Nephron (organoid): Measurements from ENCODE around the gene ZSCAN9.
A peak's percentile ranks its signal among the peaks of the same experiment; 100 is the strongest.

ENCODE experiments used
- H3K27ac Mint-ChIP-seq, 3 experiments: 2 replicates each; pipeline ENCODE4 v1.8.0; 2020; ENCODE audit warnings: mixed read lengths in 3 of 3, mild to moderate bottlenecking in 2 of 3, moderate library complexity in 1 of 3
- H3K27me3 Mint-ChIP-seq: 2 replicates; pipeline ENCODE4 v1.8.0; 2021; ENCODE audit warnings: low read depth, mild to moderate bottlenecking, moderate library complexity, mixed read lengths
- H3K36me3 Mint-ChIP-seq: 2 replicates; pipeline ENCODE4 v1.8.0; 2020; ENCODE audit warnings: low read depth, mixed read lengths
- H3K4me1 Mint-ChIP-seq: 2 replicates; pipeline ENCODE4 v1.8.0; 2020; ENCODE audit warnings: mixed read lengths
- H3K4me3 Mint-ChIP-seq, 3 experiments: 2 replicates each; pipeline ENCODE4 v1.8.0; 2020; ENCODE audit warnings: mild to moderate bottlenecking in 3 of 3, mixed read lengths in 3 of 3, moderate library complexity in 2 of 3
- H3K9me3 Mint-ChIP-seq: 2 replicates; pipeline ENCODE4 v1.8.0; 2020; ENCODE audit warnings: mixed read lengths
- CTCF ChIP-seq, 3 experiments: fragments of 200-600 bp; sonication (generic); IDR thresholded peaks; one replicate each; pipeline ENCODE4 v1.5.0; 2021; ENCODE audit warnings: antibody characterized with exemption in 3 of 3; ENCODE audit not compliant: unreplicated experiment in 3 of 3

Gene ZSCAN9

DNA sequence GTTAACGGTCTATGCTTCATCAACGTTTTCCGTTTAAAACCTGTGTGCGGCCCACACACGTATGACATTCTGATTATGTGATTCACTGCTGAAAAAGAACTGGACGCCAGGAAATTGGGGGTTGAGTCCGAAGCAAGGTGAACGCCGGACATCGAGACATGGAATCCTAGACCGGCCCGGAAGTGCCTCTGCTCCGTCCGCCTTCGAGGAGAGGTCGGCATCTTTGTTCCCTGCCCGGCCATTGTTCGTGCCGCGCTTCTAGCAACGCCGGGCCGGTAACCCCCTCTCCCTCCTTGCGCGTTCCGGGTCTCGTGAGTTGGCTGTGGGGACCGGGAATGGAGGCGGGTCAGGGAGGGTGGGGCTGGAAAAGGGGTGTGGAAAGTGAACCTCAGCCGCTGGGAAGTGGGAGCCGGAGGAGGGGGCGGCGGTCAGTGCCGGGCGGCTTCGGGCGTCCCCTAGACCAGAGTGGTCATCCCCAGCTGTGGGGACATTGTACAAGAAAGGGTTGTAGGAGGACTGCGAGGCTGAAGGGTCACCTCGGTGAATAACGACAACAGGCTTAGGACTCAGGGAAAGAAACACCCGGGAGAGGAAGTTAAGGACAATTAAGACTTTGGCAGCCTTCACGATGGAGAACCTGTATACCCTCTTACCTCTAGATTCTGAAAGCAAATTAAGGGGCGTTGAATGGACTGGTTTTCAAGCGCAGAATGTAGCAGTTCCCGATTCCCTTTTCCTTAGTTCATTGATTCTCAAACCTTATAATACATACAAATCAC is at the start of gene ZSCAN9:
Gene ZSCAN9, plus strand, starts transcription at position 220 of the 779 bp plus-strand sequence. CDS start 1,810 bp downstream, outside the sequence.
- Mint-ChIP-seq H3K36me3 (peaks cover 32% of the 10 kb centered on the region), H3K4me1 (peaks cover 14% of the 10 kb centered on the region)

DNA sequence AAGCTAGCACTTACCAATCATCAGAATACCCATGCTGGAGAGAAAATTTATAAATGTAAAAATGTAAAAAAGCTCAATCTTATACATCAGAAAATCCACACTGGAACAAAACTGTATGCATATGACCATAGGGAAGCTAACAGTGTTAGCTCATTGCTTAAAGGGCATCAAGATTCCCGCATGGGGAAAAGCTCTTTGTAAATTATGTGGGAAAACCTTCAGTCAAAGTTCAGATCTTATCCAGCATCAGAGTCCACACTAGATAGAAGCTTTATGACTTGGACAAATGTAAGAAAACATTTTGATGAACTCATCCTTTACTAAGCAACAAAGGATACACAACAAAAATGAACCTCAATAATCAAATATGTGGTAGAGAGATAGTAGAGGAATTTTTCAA is 48.7 kb upstream of the ZSCAN9 start:
- H3K27ac Mint-ChIP-seq = no peak overlapping the region
- H3K4me1 Mint-ChIP-seq = no peaks in the 10 kb centered on the region

More for the DNA sequence above, at the start of gene ZSCAN9:
- H3K9me3 Mint-ChIP-seq = no peaks in the 10 kb centered on the region
- H3K27ac Mint-ChIP-seq = peak within 1 kb of the TSS; percentile 92 to 96 (median 95)
- H3K4me3 Mint-ChIP-seq = peak within 1 kb of the TSS; percentile 90 to 98 (median 93)
- no peak for TF ChIP-seq CTCF (IDR thresholded peaks at IDR 0.05; ENCODE audit: unreplicated experiment in 3 of 3)
- peaks cover 27% of the 10 kb centered on the region for H3K27me3 Mint-ChIP-seq

GRCh38 chr6:28182255-28182654 is 42.8 kb upstream of the ZSCAN9 start:
- TF ChIP-seq CTCF (IDR thresholded peaks at IDR 0.05; ENCODE audit: unreplicated experiment in 3 of 3) = no peak
- Mint-ChIP-seq H3K27ac (no peak overlapping the region), H3K9me3 (peaks cover 32% of the 10 kb centered on the region), H3K27me3 (peaks cover 15% of the 10 kb centered on the region), H3K36me3 (no peaks in the 10 kb centered on the region), H3K4me1 (no peaks in the 10 kb centered on the region), H3K4me3 (no peak overlapping the region)

More for the DNA sequence above, 48.7 kb upstream of the ZSCAN9 start:
- H3K36me3 Mint-ChIP-seq = peaks cover 7% of the 10 kb centered on the region
- peaks cover 18% of the 10 kb centered on the region for H3K27me3 Mint-ChIP-seq
- H3K9me3 Mint-ChIP-seq = peaks cover 4% of the 10 kb centered on the region
- TF ChIP-seq CTCF (IDR thresholded peaks at IDR 0.05; ENCODE audit: unreplicated experiment in 3 of 3) = no peak
- no peak overlapping the region for H3K4me3 Mint-ChIP-seq

GRCh38 chr6:28188111-28188979 is 36.7 kb upstream of the ZSCAN9 start:
- H3K4me1 Mint-ChIP-seq = no peaks in the 10 kb centered on the region
- peaks cover 52% of the 10 kb centered on the region for H3K9me3 Mint-ChIP-seq
- H3K27ac Mint-ChIP-seq = no peak overlapping the region
- H3K27me3 Mint-ChIP-seq = no peaks in the 10 kb centered on the region
- no peak overlapping the region for H3K4me3 Mint-ChIP-seq
- H3K36me3 Mint-ChIP-seq = no peaks in the 10 kb centered on the region
- no peak for TF ChIP-seq CTCF (IDR thresholded peaks at IDR 0.05; ENCODE audit: unreplicated experiment in 3 of 3)

DNA sequence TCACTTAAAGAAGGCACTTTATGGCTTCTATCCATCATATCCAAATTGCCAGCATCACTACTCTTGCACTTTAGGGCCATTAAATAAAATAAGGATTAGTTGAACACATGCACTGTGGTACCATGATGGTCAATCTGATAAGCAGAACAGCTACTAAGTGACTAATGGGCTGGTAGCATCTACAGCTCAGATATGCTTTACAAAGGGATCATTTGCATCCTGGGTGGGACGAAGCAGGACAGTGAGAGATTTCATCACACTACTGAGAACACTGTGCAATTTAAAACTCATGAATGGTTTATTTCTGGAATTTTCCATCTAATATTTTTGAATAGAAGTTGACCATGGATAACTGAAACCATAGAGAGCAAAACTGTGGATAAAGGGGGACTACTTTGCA is 25.1 kb upstream of the ZSCAN9 start:
- Mint-ChIP-seq H3K27ac (no peak overlapping the region), H3K27me3 (peaks cover 40% of the 10 kb centered on the region), H3K4me1 (no peaks in the 10 kb centered on the region), H3K4me3 (no peak overlapping the region), H3K36me3 (no peaks in the 10 kb centered on the region), H3K9me3 (peaks cover 26% of the 10 kb centered on the region)
- no peak for TF ChIP-seq CTCF (IDR thresholded peaks at IDR 0.05; ENCODE audit: unreplicated experiment in 3 of 3)
